GM10266 (cell line): Measurements from ENCODE around the gene IER2.
"Not testable (repeated sequence)": the region's sequence is repeated elsewhere in the genome, so short reads cannot be mapped to it uniquely, and the experiment has no call there.

ENCODE experiments used
- DNase-seq: peaks from one replicate; pipeline ENCODE4 v3.0.0; 2012; ENCODE audit errors: extremely low spot score
- TF ChIP-seq, protein P1 (sequence below): IDR thresholded peaks from 2 replicates; pipeline ENCODE4 v1.5.1; 2012; ENCODE audit warnings: mild to moderate bottlenecking, low read depth; ENCODE audit not compliant: control insufficient read depth, insufficient read depth; ENCODE audit errors: missing control alignments

The IER2 gene

DNA sequence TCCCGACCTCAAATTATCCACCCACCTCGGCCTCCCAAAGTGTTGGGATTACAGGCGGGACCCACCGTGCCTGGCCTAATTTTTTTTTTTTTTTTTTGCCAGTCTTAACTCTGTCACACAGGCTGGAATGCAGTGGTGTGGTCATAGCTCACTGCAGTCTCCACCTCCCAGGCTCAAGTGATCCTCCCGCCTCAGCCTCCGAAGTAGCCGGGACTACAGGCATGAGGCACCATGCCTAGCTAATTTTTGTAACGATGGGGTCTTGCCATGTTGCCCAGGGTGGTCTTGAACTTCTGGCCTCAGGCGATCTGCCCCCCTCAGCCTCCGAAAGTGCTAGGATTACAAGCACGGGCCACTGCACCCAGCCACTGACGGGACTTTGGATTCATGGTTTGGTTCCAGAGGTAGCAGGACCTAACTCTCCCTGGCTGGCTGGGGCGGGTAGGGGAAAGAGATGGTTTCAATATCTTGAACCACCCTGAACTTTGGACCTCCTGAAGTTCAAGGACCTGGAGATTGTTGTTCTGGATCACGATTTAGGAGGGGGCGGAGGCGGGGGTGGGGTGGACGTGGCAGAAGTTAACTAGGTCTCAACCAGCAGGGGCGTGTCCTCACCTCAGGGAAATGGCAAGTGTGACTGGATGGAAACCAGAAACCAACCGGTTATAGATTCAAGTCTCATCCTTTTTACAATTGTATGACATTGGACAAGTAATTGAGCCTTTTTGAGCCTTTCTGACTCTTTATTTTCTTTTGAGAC lies 40.8 kb downstream of the IER2 start:
- peak; percentile 5 for DNase-seq
- TF ChIP-seq, protein P1, sequence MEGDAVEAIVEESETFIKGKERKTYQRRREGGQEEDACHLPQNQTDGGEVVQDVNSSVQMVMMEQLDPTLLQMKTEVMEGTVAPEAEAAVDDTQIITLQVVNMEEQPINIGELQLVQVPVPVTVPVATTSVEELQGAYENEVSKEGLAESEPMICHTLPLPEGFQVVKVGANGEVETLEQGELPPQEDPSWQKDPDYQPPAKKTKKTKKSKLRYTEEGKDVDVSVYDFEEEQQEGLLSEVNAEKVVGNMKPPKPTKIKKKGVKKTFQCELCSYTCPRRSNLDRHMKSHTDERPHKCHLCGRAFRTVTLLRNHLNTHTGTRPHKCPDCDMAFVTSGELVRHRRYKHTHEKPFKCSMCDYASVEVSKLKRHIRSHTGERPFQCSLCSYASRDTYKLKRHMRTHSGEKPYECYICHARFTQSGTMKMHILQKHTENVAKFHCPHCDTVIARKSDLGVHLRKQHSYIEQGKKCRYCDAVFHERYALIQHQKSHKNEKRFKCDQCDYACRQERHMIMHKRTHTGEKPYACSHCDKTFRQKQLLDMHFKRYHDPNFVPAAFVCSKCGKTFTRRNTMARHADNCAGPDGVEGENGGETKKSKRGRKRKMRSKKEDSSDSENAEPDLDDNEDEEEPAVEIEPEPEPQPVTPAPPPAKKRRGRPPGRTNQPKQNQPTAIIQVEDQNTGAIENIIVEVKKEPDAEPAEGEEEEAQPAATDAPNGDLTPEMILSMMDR, result no peak

DNA sequence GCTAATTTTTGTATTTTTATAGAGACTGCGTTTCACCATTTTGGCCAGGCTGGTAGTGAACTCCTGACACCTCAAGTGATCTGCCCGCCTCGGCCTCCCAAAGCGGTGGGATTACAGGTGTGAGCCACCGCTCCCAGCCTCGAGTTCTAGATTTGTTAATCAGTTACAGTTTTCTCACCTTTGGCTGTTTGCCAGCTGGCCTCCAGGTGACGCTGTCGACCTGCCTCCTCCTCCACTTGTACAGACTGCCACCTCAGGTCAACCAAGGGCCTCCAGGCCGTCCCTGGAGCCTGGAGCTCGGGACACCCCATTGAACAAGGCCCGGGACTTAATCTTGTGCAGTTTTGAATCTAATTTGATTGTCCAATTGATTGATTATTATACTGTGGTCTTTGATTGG lies 45.5 kb downstream of the IER2 start:
- TF ChIP-seq, protein P1, result peak; percentile 83

DNA sequence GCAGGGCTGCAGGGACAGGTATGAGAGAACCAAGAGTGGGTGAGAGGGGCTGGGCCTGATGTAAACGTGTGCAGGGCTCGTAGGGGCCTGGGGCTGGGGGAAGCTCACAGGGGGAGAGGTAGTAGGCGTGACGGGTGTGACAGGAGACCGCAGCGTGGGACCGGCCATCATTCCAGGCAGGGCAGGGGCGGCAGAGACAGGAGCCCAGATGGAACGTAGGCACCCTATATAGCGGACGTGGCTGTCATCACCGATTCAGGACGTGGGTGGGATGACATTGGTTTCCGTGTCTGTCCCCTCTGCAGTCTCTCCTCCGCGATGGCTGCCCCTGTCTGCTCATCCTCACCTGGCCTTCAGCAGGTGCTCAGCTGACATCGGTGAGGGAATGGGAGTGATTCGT lies 48.4 kb downstream of the IER2 start:
- TF ChIP-seq, protein P1, result no peak

More for the DNA sequence above, 45.5 kb downstream of the IER2 start:
- DNase-seq, result peak; percentile 74

DNA sequence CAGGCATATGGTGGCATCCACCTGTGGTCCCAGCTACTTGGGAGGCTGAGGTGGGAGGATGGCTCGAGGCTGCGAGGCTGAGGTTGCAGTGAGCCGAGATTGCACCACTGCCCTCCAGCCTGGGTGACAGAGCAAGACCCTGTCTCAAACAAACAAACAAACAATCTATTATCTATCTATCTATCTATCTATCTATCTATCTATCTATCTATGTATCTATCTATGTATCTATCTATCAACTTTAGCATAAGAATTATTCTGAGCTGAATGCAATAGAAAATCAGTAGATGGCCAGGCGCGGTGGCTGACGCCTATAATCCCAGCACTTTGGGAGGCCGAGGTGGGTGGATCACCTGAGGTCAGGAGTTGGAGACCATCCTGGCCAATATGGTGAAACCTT lies 51.9 kb downstream of the IER2 start:
- not testable (repeated sequence) for DNase-seq

More for the DNA sequence above, 48.4 kb downstream of the IER2 start:
- no peak for DNase-seq
